Measurements from ENCODE around the gene PTPRT. TPM values are rescaled to one million over a fixed set of nuclear protein-coding genes. Genes with fewer than 3 reads are reported as not detected.

PTPRT gene
- total and polyA plus RNA-seq, 2 donors (not counting 1 experiment from before 2014, with no cell fraction given), result not detected

DNA sequence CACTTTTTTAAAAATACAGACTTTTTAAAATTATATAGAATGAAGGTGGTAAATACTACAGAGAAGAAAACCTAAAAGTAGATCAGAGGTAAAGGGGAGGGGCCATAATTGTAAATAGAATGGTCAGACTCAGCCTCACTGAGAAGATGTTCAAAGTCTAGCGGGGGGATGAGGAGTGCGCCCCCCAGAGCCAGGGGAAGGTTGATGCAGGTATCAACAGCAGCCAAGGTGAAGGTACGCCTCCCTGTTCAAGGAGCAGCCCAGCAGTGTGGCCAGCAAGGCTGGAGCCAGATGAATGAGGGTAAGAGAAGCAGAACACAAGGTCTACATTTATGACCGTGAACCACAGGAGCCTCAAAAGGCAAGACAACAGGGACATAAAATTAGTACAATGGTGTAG is 204.1 kb downstream of the PTPRT start:
- Histone ChIP-seq H3K4me3 (replicated peaks in 1 of 4; ENCODE audit: control extremely low read depth in 1 of 4, insufficient read depth in 1 of 4, low read depth in 3 of 4, low read length in 4 of 4) (no peak overlapping the region), H3K9ac (ENCODE audit: insufficient read depth, low read length) (no peak overlapping the region), H3K9me3 (ENCODE audit: control insufficient read depth, insufficient read depth, low read depth, low read length) (no peaks in the 10 kb centered on the region), H3K27ac (ENCODE audit: insufficient read depth, low read length) (no peak overlapping the region), H3K36me3 (ENCODE audit: control insufficient read depth, insufficient read depth, low read length) (no peaks in the 10 kb centered on the region), H2AFZ (ENCODE audit: low read length) (no peak overlapping the region), H3K4me1 (ENCODE audit: control insufficient read depth, extremely low read depth, insufficient read depth, low read length) (no peaks in the 10 kb centered on the region), H3K27me3 (ENCODE audit: control insufficient read depth, insufficient read depth, low read length) (no peaks in the 10 kb centered on the region), H3K4me2 (ENCODE audit: extremely low read depth, insufficient read depth, low read length) (no peak overlapping the region), H3K79me2 (ENCODE audit: control insufficient read depth, insufficient read depth, low read length) (no peaks in the 10 kb centered on the region), H4K20me1 (ENCODE audit: control insufficient read depth, extremely low read depth, insufficient read depth, low read length) (no peaks in the 10 kb centered on the region)
- DNase-seq (ENCODE audit: low read depth in 2 of 2), result no peak
- TF ChIP-seq, protein P1, sequence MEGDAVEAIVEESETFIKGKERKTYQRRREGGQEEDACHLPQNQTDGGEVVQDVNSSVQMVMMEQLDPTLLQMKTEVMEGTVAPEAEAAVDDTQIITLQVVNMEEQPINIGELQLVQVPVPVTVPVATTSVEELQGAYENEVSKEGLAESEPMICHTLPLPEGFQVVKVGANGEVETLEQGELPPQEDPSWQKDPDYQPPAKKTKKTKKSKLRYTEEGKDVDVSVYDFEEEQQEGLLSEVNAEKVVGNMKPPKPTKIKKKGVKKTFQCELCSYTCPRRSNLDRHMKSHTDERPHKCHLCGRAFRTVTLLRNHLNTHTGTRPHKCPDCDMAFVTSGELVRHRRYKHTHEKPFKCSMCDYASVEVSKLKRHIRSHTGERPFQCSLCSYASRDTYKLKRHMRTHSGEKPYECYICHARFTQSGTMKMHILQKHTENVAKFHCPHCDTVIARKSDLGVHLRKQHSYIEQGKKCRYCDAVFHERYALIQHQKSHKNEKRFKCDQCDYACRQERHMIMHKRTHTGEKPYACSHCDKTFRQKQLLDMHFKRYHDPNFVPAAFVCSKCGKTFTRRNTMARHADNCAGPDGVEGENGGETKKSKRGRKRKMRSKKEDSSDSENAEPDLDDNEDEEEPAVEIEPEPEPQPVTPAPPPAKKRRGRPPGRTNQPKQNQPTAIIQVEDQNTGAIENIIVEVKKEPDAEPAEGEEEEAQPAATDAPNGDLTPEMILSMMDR (conservative IDR thresholded peaks at IDR 0.05 in 1 of 2, IDR thresholded peaks at IDR 0.05 in 1 of 2; ENCODE audit: low read depth in 1 of 2, low read length in 2 of 2), result no peak
- TF ChIP-seq EZH2 (IDR thresholded peaks at IDR 0.05; ENCODE audit: low read length, missing control alignments), result no peak

DNA sequence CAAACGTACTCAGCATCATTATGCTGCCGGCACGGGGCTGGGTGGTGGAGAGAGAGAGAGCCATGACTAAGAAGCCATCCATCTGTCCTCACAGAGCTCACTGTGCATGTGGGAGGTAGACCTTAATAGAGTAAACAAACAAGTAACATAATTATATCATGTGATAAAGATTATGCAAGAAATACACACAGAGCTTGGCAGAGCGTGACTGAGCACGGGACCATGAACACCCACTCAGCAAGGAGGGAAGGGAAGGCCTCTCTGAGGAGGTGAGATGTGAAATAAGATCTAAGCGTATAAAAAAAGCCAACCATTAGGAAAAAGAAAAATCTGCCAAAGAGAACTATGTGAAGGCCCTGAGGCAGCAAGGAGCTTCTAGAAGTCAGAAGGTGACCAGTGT is 207.5 kb downstream of the PTPRT start:
- Histone ChIP-seq H3K4me1 (ENCODE audit: control insufficient read depth, extremely low read depth, insufficient read depth, low read length) (no peaks in the 10 kb centered on the region), H4K20me1 (ENCODE audit: control insufficient read depth, extremely low read depth, insufficient read depth, low read length) (no peaks in the 10 kb centered on the region), H3K27ac (ENCODE audit: insufficient read depth, low read length) (no peak overlapping the region), H3K27me3 (ENCODE audit: control insufficient read depth, insufficient read depth, low read length) (no peaks in the 10 kb centered on the region), H3K9me3 (ENCODE audit: control insufficient read depth, insufficient read depth, low read depth, low read length) (no peaks in the 10 kb centered on the region), H3K4me3 (replicated peaks in 1 of 4; ENCODE audit: control extremely low read depth in 1 of 4, insufficient read depth in 1 of 4, low read depth in 3 of 4, low read length in 4 of 4) (no peak overlapping the region), H3K79me2 (ENCODE audit: control insufficient read depth, insufficient read depth, low read length) (no peaks in the 10 kb centered on the region), H3K4me2 (ENCODE audit: extremely low read depth, insufficient read depth, low read length) (no peak overlapping the region), H2AFZ (ENCODE audit: low read length) (no peak overlapping the region), H3K36me3 (ENCODE audit: control insufficient read depth, insufficient read depth, low read length) (no peaks in the 10 kb centered on the region), H3K9ac (ENCODE audit: insufficient read depth, low read length) (no peak overlapping the region)
- no peak for DNase-seq (ENCODE audit: low read depth in 2 of 2)
- TF ChIP-seq EZH2 (IDR thresholded peaks at IDR 0.05; ENCODE audit: low read length, missing control alignments), result no peak
- TF ChIP-seq, protein P1 (conservative IDR thresholded peaks at IDR 0.05 in 1 of 2, IDR thresholded peaks at IDR 0.05 in 1 of 2; ENCODE audit: low read depth in 1 of 2, low read length in 2 of 2), result no peak

DNA sequence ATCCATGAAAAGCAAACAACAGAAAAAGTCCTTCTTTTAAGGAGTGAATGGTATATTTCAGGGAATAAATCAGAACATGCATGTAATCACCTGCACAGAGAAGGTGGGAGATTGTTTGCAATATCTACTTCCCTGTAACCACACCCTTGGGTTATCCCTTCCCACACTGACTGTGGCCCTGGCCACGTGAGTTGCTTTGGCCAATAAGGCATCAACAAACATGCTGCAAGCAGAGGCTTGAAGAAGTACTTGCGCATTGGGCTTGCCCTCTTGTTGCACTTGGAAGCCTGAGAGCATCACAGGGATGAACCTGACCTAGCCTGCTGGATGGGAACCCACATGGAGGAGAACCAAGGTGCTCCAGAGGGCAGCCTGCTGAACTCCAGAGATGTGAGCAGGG is 208.5 kb downstream of the PTPRT start:
- Histone ChIP-seq H3K4me1 (ENCODE audit: control insufficient read depth, extremely low read depth, insufficient read depth, low read length) (no peaks in the 10 kb centered on the region), H3K79me2 (ENCODE audit: control insufficient read depth, insufficient read depth, low read length) (no peaks in the 10 kb centered on the region), H2AFZ (ENCODE audit: low read length) (no peak overlapping the region), H4K20me1 (ENCODE audit: control insufficient read depth, extremely low read depth, insufficient read depth, low read length) (no peaks in the 10 kb centered on the region), H3K9me3 (ENCODE audit: control insufficient read depth, insufficient read depth, low read depth, low read length) (no peaks in the 10 kb centered on the region), H3K27me3 (ENCODE audit: control insufficient read depth, insufficient read depth, low read length) (no peaks in the 10 kb centered on the region), H3K4me3 (replicated peaks in 1 of 4; ENCODE audit: control extremely low read depth in 1 of 4, insufficient read depth in 1 of 4, low read depth in 3 of 4, low read length in 4 of 4) (no peak overlapping the region), H3K27ac (ENCODE audit: insufficient read depth, low read length) (no peak overlapping the region), H3K36me3 (ENCODE audit: control insufficient read depth, insufficient read depth, low read length) (no peaks in the 10 kb centered on the region), H3K9ac (ENCODE audit: insufficient read depth, low read length) (no peak overlapping the region), H3K4me2 (ENCODE audit: extremely low read depth, insufficient read depth, low read length) (no peak overlapping the region)
- DNase-seq (ENCODE audit: low read depth in 2 of 2), result no peak
- no peak for TF ChIP-seq EZH2 (IDR thresholded peaks at IDR 0.05; ENCODE audit: low read length, missing control alignments)
- TF ChIP-seq, protein P1 (conservative IDR thresholded peaks at IDR 0.05 in 1 of 2, IDR thresholded peaks at IDR 0.05 in 1 of 2; ENCODE audit: low read depth in 1 of 2, low read length in 2 of 2), result no peak
